LNCaP clone FGC (cell line): ENCODE measurements around the gene PPP1R7.

Experiments used
- DNase-seq: peaks from one replicate; pipeline ENCODE4 v3.0.0-alpha.2; 2011; ENCODE audit warnings: low read depth
- H3K4me3 ChIP-seq: 2 replicates; pipeline ENCODE4 v1.5.1; 2011; ENCODE audit warnings: mild to moderate bottlenecking, low read depth, low read length, control low read depth
- TF ChIP-seq, protein P1 (sequence below): IDR thresholded peaks from 2 replicates; pipeline ENCODE4 v1.5.1; 2012; ENCODE audit warnings: mild to moderate bottlenecking; ENCODE audit not compliant: control insufficient read depth, insufficient read depth; ENCODE audit errors: extremely low read depth

The PPP1R7 gene

DNA sequence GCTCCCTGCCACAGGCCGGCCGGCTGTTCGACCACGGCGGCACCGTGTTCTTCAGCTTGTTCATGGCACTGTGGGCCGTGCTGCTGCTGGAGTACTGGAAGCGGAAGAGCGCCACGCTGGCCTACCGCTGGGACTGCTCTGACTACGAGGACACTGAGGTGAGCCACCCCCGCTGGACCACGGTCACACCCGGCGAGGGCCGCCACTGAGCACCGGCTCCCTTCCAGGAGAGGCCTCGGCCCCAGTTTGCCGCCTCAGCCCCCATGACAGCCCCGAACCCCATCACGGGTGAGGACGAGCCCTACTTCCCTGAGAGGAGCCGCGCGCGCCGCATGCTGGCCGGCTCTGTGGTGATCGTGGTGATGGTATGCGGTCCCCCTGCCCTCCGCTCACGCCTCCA, 59.0 kb downstream of the PPP1R7 start:
- no peak for DNase-seq
- TF ChIP-seq, protein P1, sequence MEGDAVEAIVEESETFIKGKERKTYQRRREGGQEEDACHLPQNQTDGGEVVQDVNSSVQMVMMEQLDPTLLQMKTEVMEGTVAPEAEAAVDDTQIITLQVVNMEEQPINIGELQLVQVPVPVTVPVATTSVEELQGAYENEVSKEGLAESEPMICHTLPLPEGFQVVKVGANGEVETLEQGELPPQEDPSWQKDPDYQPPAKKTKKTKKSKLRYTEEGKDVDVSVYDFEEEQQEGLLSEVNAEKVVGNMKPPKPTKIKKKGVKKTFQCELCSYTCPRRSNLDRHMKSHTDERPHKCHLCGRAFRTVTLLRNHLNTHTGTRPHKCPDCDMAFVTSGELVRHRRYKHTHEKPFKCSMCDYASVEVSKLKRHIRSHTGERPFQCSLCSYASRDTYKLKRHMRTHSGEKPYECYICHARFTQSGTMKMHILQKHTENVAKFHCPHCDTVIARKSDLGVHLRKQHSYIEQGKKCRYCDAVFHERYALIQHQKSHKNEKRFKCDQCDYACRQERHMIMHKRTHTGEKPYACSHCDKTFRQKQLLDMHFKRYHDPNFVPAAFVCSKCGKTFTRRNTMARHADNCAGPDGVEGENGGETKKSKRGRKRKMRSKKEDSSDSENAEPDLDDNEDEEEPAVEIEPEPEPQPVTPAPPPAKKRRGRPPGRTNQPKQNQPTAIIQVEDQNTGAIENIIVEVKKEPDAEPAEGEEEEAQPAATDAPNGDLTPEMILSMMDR, result no peak
- H3K4me3 ChIP-seq, result no peak overlapping the region

DNA sequence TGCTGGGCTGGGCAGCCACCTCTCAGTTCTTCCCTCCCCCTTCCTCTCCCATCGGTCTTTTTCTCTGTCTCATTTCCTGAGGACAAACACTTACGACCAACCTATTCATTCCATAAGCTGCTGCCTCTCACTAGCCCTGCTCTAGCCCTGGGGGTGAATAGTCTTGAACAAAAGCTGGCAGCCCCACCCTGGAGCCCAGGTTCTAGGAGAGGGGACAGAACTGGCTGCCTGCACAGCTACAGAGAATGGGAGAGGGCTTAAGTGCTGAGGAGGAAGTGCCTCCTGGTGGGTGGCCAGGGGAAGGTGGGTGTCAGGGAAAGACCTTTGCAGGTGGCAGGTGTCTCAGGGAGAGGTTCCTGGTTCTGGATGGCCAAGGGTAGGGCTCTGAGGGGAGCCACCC, 61.0 kb downstream of the PPP1R7 start:
- no peak overlapping the region for H3K4me3 ChIP-seq
- no peak for DNase-seq
- TF ChIP-seq, protein P1, result no peak

DNA sequence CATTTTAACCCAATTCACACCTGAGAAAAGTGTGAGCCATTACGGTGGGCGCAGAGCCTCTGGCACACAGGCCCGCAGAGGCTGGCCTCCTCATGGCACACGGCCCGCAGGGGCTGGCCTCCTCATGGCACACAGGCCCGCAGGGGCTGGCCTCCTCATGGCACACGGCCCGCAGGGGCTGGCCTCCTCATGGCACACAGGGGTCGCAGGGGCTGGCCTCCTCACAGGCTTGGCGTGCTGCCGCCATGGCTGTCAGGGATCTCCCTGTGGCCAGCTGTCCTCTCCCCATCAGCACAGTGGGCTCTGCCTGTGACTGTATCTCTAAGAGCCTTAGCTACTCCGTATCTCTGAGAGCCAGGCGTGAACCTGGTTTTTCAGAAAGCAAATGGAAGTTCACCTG, 62.8 kb downstream of the PPP1R7 start:
- TF ChIP-seq, protein P1, result no peak
- H3K4me3 ChIP-seq, result no peak overlapping the region
- no peak for DNase-seq

DNA sequence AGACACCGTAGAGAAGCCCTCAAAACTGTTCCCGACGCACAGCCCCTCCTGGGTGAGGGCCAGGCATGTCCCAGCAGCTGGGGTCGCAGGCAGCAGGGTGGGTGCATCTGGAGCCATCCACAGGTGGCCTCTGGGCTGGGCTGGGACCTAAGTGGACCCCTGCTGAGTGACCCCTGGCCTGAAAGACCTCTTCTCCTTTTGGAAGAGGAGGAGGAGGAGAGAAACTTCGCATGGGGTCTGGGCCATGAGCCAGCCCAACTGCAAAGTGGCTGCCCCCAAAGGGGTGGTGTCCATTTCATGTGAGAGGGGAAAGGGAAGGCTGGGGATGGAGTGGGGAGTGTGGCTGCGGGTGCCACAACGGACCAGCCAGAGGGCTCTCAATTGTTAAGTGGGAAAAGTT, 63.3 kb downstream of the PPP1R7 start:
- no peak for DNase-seq
- TF ChIP-seq, protein P1, result no peak
- H3K4me3 ChIP-seq, result no peak overlapping the region

DNA sequence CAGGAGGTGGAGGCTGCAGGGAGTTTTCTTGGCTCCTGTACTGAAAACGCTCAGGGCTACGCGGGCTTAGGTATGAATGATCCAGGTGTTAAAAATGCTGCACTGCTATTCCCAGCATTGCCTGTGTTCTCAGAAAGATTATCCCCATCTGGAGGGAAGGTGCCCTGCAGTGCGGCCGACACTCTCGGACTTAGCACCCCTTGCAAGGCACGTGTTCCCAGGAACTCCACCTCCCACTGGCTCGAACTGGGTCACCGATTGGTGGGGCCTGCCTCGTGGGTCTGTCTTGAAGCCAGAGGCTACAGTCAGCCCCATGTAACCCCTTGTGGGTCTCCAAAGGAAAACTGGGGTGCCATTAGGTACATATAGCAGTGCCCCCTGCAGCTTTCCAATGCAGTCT, 63.9 kb downstream of the PPP1R7 start:
- H3K4me3 ChIP-seq, result no peak overlapping the region
- TF ChIP-seq, protein P1, result no peak
- no peak for DNase-seq

DNA sequence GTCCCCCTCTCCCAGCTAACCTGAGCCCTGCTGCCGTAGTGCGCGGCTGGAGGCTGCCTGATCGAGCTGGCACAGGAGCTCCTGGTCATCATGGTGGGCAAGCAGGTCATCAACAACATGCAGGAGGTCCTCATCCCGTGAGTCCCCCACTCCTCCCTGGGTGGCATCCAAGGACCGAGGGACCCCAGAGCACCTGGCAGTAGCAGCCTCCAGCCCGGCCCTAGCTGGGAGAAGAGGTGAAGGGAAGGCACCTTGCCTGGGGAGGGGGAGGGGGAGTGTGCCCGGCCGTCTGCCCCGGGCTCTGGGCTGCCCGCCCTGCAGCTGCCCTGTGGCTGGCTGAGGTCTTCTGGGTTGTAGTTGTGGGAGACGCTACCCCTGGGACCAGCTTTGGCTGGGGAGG, 64.5 kb downstream of the PPP1R7 start:
- TF ChIP-seq, protein P1, result no peak
- DNase-seq, result no peak

DNA sequence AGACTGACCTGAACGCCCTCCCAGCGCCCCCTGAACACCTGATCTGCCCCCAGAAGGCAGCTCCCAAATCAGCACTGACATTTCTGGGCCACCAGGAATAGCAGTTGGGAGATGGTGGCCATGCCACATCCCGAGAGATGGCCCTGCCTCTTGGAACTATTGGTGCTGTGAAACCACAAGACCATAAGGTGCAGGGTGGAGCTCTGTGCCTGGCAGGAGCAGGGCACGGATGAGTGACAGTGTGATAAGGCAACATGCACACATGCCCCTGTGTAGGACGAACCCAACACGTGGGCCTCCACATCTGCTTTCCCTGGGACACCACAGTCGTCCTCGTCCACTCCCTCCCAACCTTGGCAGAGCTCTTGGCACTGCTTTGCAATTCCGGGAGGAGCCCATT, 65.2 kb downstream of the PPP1R7 start:
- DNase-seq, result no peak
- TF ChIP-seq, protein P1, result no peak
- no peak overlapping the region for H3K4me3 ChIP-seq

More for the DNA sequence above, 64.5 kb downstream of the PPP1R7 start:
- H3K4me3 ChIP-seq, result no peak overlapping the region
